GM11168 (cell line): Measurements from ENCODE around the gene RBP4.
"Not testable (repeated sequence)": the region's sequence is repeated elsewhere in the genome, so short reads cannot be mapped to it uniquely, and the experiment has no call there.

ENCODE experiments used
- in situ Hi-C: fragments of 300-500 bp; cut with MboI; formaldehyde crosslinking; loops from one replicate; pipeline ENCODE4 v1.12.0; 2022; ENCODE audit warnings: low sequenced_read_pairs; ENCODE audit not compliant: unreplicated experiment

The RBP4 gene

DNA sequence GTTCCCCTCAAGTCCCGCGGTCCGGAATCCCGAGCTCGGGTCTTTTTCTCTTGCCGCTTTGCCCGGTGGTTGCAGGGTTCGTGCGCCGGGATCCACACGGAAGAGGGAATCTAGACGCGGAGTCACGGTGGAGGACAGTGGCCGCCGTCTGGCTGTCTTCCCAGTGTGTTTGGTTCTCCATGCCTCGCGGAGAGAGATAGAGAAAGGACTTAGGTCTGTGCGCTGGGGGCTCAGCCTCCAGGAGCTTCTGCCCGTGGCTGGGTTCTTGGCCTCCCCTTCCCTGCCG lies 33.0 kb downstream of the RBP4 start:
- in situ Hi-C loops = loop anchor here (25.0 kb wide), 1 partner anchor 294 kb away; no protein-coding TSS in a partner anchor

DNA sequence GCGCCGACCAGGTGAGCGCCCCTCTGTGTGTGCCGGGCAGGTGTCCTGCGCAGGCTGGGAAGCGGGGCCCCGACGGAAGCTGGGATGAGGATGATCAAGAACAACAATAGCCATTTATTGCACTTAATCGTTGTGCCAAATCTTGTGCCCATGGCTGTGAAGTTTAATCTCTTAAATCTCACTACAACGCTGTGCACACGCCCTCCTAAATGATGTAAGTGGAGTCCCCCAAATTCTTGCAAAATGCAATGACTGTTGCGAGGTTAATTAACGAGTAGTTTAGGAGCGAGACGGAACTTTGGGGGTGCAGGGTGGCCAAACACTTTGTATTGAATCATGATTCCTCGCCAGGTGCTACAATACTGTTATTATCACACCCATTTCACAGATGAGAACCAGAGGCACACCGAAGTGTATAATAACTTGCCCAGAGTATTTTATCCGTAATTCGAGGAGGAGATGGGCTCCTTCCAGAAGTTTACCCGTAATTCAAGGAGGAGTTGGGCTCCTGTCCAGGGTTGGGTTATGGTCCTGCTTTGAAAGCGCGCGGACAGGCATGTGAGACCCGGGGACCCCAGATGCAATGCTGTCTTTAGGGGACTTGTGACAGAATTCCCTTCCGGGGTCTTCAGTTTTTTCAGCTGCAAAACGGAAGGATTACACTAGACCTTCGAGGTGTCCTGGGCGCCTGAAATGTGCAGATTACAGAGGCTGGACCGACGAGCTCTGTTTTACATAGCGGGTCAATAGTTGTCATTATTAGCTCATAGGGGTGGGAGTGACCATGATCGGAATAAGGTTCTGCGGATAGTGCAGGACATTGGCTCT lies 33.5 kb downstream of the RBP4 start:
- in situ Hi-C loops = loop anchor here (25.0 kb wide), 1 partner anchor 295 kb away; no protein-coding TSS in a partner anchor

DNA sequence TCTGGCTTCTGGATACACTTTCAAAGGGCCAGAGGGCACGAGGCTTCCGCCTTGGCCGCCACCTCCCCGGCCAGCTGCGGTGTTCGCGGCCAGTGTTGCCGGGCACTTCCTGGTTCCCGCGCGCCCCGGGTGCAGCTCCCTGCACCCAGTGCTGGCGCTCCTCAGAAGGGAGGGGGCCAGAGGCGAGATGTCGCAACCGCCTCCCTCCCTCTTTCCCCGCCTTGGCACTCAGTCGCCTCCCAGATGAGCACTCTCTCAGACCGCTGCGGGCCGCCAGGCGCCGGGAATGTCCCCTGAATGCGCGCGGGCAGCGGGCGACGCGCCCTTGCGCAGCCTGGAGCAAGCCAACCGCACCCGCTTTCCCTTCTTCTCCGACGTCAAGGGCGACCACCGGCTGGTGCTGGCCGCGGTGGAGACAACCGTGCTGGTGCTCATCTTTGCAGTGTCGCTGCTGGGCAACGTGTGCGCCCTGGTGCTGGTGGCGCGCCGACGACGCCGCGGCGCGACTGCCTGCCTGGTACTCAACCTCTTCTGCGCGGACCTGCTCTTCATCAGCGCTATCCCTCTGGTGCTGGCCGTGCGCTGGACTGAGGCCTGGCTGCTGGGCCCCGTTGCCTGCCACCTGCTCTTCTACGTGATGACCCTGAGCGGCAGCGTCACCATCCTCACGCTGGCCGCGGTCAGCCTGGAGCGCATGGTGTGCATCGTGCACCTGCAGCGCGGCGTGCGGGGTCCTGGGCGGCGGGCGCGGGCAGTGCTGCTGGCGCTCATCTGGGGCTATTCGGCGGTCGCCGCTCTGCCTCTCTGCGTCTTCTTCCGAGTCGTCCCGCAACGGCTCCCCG lies 34.4 kb downstream of the RBP4 start, which contains the start of gene FFAR4:
FFAR4 (plus strand) TSS at position 231 of the 842 bp plus-strand sequence; CDS start at position 287, 56 bp downstream.
- in situ Hi-C loops = loop anchor here (25.0 kb wide), 1 partner anchor 296 kb away; no protein-coding TSS in a partner anchor

DNA sequence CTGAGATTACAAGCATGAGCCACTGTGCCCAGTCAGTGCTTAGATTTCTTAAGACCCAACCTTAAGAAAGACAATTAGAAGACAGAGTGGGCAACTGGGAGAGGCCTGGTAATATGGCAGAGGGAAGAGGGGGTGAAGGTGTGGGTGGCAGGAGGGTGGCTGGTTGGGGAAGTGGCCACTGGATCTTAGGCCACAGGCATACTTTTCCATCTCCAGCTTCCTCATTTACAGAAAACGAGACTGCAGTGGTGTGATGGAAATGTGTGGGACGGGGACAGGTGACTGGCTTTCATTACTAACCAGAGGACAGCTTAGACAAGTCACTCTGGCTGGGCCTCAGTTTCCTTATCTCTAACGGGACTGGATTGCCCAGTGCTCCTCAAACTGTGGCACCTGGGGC lies 35.6 kb downstream of the RBP4 start:
- in situ Hi-C loops = loop anchor here (25.0 kb wide), 1 partner anchor 297 kb away; no protein-coding TSS in a partner anchor

DNA sequence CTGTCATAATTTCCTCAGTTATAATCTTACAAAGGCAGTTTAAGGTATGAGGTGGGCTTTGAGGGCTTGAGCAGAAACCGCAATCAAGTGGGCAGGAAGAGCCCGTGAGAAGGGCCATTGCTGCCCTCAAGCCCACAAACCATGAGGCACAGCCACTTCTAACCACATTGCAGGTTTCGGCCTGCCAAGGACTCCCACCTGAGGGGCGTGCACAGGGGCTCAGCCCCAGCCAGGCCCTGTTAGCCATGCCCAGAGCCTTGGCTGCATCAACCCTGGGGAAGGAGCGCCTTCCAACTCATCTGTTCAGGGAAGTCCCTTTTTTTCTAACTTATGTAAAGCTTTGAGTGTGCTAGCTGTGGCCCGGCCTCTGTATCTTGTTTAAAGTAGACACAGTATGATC lies 40.5 kb downstream of the RBP4 start:
- in situ Hi-C loops = loop anchor here (25.0 kb wide), 1 partner anchor 302 kb away; no protein-coding TSS in a partner anchor

DNA sequence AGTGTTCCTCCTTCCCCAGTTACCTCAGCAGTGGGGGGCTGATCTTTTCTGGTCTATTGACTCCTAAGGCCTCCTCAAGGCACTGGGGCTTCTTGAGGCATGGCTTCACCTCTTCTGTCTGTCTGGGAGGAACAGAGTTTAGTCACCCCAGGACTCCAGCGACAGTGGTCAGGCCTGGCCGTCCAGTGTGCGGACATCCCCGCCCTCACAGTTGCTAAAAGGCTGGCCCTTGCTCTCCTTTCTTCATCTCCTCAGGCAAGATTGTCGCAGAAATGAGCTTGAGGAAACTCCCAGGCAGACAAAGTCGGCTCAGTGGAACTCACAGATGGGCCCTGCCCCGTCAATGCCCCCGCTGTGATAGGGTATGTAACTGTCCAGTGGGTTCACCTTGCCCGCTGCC lies 41.5 kb downstream of the RBP4 start:
- in situ Hi-C loops = loop anchor here (25.0 kb wide), 1 partner anchor 303 kb away; no protein-coding TSS in a partner anchor

DNA sequence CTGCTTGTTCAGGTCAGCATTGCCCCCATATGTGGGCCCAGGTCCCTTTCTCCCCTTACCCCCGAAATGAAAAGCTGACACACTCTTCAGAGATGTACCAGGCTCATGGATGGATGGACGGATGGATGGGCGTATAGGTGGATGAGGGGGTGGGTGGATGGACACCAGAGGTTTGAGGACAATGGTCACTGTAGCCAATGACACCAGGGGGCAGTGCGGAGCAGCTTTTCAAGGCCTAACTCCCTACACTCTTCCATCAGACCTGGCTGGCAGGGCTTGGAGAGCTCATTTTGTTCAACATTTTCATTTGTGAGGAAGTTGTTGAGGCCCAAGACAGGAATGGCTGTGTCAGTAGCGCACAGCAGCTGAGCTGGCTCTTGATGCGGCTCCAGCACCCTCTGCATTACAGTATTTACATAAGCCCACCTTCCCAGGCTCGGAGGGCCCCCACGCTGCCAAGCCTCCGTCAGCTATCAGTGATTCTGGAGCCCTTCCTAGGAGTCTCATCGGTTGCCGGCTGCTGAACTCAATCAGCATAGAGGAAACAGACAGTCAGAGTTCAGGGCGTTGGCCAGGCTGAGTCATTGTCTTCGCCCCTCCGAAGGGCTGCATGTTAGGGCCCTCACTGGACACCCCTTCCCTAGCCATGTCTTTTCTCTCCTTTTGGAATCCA lies 46.1 kb downstream of the RBP4 start:
- in situ Hi-C loops = loop anchor here (5.0 to 25.0 kb wide), 2 partner anchors 122 to 307 kb away; no protein-coding TSS in a partner anchor

DNA sequence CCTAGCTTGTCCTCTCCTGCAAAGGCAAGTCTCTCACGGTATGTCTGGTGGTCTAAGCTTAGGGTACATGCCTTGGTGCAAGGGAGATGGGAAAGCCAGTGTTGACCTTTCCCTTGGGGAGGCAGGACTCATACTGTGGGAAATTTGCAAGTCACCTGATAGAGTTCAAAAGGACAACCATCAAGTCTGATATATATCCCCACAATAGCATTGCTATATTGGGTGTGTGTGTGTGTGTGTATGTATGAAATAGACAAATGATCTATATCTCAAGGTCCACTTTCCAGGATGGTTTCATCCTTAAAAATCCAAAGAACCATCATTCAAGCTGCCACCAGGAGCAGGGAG lies 46.7 kb downstream of the RBP4 start:
- in situ Hi-C loops = loop anchor here (5.0 to 25.0 kb wide), 2 partner anchors 123 to 308 kb away; no protein-coding TSS in a partner anchor

DNA sequence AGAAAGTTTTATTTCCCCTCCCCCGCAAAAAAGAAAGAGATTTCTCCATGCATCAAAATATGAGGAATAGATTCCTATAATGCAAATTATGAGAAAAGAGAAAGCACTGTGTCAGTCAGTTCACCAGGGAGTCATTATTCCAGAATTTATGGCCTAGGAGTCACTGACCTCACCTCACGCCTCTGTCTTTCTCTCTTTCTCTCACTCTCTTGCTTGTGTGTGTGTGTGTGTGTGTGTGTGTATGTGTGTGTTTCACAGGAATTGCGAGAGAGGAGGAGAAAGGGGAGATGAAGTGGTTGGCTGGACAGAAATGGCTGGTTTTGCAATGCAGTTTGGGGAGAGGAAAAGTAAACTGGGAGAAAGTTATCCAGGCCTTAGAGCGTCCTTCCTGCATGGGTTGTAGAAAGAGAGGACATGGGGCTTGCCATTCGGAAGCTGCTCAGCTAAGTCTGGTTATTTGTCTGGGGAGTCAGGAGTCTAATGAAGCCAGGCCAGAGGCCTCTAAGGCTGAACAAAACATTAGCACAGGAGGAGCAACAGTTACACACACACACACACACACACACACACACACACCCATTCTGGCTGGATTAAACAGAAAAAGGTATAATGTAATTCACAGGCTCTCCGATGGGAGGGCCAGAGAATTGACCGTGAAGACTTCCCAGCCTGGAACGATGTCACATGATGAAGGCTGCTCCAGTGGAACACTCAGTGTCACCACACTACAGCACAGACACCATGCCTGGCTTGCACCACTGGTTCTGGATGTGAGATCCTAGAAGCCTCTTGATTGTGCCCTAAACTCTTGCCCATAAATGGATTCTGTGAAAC lies 47.3 kb downstream of the RBP4 start:
- in situ Hi-C loops = loop anchor here (5.0 to 25.0 kb wide), 2 partner anchors 124 to 309 kb away; no protein-coding TSS in a partner anchor

DNA sequence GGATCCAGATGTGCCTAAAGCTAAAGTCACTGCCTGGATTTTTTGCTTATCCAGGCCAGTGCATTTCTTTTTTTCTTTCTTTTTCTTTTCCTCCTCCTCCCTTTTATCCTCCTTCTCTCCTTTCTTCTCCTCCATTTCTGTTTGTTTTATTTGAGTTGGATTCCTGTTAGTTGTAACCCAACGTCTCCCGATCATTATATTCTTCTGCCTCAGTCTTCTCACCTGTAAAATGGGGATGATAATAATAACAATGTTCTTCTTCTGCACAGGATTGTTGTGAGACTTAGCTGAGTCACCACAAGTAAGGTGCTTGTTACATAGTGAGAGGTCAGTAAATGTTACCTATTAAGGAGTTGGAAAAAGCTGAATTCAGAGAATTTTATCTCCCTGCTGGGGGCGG lies 48.3 kb downstream of the RBP4 start:
- in situ Hi-C loops = loop anchor here (5.0 to 25.0 kb wide), 2 partner anchors 125 to 310 kb away; no protein-coding TSS in a partner anchor

DNA sequence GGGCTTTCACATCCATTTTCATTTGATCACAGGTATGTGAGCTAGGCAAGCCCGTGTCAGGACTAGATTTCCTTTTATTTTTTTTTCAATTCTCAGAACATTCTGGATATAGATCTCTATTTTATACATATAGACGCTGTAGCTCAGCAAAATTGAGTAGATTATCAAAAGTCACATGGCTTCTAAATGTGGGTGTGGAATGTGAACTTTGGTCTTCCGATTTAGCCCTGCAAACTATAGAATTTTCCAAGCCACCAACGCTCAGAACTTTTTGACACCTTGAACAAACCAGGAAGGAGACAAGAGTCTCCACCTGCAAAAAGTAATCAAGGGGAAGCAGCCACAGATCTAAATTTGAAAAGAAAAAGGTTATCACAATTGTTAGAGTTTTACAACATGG lies 50.4 kb downstream of the RBP4 start:
- in situ Hi-C loops = loop anchor here (5.0 to 25.0 kb wide), 2 partner anchors 127 to 312 kb away; no protein-coding TSS in a partner anchor

DNA sequence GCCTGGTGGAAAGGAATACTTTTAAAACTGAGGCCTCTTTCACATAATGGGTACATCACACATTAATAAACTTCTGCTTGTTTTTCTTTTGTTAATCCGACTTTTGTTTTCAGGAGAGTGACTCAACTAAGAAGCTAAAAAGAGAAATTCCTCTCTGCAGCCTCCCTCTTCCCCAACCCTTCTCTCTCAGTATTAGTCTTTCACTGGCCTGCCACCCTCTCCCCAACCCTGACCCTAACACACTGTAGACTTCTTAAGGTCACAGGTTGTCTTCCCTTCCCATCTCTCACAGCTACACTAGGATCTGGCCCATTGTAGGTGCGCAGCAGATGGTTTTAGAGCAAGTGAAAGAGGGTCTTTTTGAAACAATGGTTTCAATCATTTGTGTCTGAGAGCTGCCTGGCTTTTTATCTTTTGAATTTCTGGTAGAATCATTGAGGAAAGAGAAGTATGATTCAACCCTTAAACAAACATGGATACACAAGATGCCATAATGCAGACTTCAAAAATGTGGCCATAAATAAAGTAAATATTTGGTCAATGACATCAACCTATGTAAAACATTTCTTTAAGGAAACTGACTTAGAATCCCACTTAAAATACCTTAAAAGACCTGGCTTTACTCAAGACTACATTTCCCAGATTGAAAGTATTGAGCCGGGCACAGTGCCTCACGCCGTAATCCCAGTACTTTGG lies 52.5 kb downstream of the RBP4 start:
- in situ Hi-C loops = no loop called here

DNA sequence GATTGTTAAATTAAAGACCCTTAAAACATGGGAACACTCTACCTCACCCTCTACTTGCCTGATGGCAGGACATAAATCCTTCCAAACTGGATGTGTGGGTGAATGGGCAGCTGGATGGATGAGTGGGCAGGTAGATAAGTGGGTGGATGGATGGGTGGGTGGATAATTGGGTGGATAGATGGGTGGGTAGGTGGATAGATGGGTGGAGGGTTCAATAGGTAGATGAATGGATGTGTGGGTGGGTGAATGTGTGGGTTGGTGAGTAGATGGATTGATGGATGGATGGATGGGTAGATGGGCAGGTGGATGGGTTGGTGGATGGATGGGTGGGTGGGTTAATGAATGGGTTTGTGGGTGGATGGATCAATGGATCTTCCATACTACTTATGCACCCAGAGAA lies 53.5 kb downstream of the RBP4 start:
- in situ Hi-C loops = no loop called here

DNA sequence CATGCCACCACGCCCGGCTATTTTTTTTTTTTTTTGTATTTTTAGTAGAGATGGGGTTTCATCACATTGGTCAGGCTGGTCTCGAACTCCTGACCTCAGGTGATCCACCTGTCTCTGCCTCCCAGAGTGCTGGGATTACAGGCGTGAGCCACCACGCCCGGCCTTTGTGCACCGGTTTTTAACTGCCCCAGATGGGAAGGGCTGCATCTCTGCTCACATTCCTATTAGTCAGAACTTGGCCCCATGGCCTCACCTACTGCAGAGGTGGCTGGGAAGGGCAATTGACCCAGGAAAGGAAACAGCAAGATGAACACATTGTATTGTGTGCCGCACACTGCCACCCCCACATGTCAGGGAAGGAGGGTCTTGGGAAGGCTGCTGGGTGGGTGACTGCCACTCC lies 54.0 kb downstream of the RBP4 start:
- in situ Hi-C loops = not testable (repeated sequence)

DNA sequence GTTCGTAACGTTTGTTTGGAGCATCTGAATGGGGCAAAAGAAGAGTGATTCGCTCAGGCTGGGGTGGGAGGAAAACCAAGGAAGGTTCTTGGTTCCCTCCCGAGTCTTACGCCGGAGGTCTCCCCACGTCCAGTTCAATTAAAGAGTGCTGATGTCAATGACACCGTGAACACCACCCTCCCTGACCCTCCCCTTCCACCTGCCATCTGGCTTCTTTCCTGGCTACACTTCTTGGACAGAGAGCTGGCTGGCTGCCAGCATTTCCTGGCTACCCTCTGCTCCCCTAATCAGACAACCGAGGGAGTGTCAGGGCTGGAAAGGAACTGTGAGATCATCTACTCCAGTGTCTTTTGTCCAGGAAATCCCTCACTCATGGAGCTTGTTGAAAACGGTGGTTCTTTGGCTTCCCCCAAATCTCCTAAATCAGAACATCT lies 58.7 kb downstream of the RBP4 start:
- in situ Hi-C loops = no loop called here
